A673 (cell line): ENCODE results near the gene SCIMP. TPM values are rescaled to one million over a fixed set of nuclear protein-coding genes. Genes with fewer than 3 reads are reported as not detected.
"Not testable (repeated sequence)": the region's sequence is repeated elsewhere in the genome, so short reads cannot be mapped to it uniquely, and the experiment has no call there.

ENCODE experiments used
- BruUV-seq: library from RNA; stranded (reverse); fragments of 400-500 nt; replicated peaks from 2 replicates; lab custom pipeline; 2021; lab: Mats Ljungman, UMichigan
- CTCF ChIA-PET: fragments of 300-600 bp; sonication (Branson Sonifier 250); formaldehyde crosslinking; loops from one replicate; lab custom pipeline; 2022; ENCODE audit warnings: antibody characterized with exemption; lab: Charles Lee
- POLR2A ChIA-PET: fragments of 300-600 bp; sonication (Branson Sonifier 250); formaldehyde crosslinking; loops from one replicate; lab custom pipeline; 2022; ENCODE audit warnings: antibody characterized with exemption; ENCODE audit not compliant: low non-redundant PET; lab: Charles Lee
- DNase-seq: peaks from one replicate; pipeline ENCODE4 v3.0.0-alpha.2; 2015; ENCODE audit warnings: low spot score
- H3K27ac ChIP-seq: fragments of 200-600 bp; sonication (generic); 2 replicates; pipeline ENCODE4 v1.5.1; 2016; ENCODE audit warnings: mixed run types, low read depth, mild to moderate bottlenecking, mixed read lengths, antibody characterized with exemption, low read length; ENCODE audit not compliant: poor library complexity, severe bottlenecking
- H3K27me3 ChIP-seq: fragments of 200-600 bp; sonication (generic); replicated peaks from 2 replicates; pipeline ENCODE4 v1.6.1; 2017; ENCODE audit warnings: mixed run types, low read depth, mild to moderate bottlenecking, mixed read lengths, antibody characterized with exemption, low read length; ENCODE audit not compliant: insufficient read depth, poor library complexity
- H3K36me3 ChIP-seq: fragments of 200-600 bp; sonication (generic); 2 replicates; pipeline ENCODE4 v1.6.1; 2016; ENCODE audit warnings: mixed run types, mild to moderate bottlenecking, mixed read lengths, antibody characterized with exemption, low read length; ENCODE audit not compliant: insufficient read depth, poor library complexity, severe bottlenecking
- H3K4me1 ChIP-seq: fragments of 200-600 bp; sonication (generic); 2 replicates; pipeline ENCODE4 v1.6.1; 2017; ENCODE audit warnings: mixed run types, mild to moderate bottlenecking, mixed read lengths, antibody characterized with exemption, low read length; ENCODE audit not compliant: insufficient read depth, poor library complexity, severe bottlenecking
- H3K4me3 ChIP-seq: fragments of 200-600 bp; sonication (generic); 2 replicates; pipeline ENCODE4 v1.5.1; 2016; ENCODE audit warnings: low read depth, mixed run types, mild to moderate bottlenecking, mixed read lengths, low read length; ENCODE audit not compliant: poor library complexity, severe bottlenecking
- H3K9me3 ChIP-seq: fragments of 200-600 bp; sonication (generic); 2 replicates; pipeline ENCODE4 v1.6.1; 2016; ENCODE audit warnings: mixed run types, low read depth, mild to moderate bottlenecking, mixed read lengths, antibody characterized with exemption, low read length; ENCODE audit not compliant: poor library complexity, severe bottlenecking
- CTCF ChIP-seq: fragments of 300-800, 200-600 bp; sonication (generic); conservative IDR thresholded peaks from 2 replicates; pipeline ENCODE4 v1.5.1; 2017; ENCODE audit warnings: low read depth, mild to moderate bottlenecking, antibody characterized with exemption, low read length, moderate library complexity, mixed read lengths
- EZH2 ChIP-seq: fragments of 200-600 bp; sonication (generic); IDR thresholded peaks from 2 replicates; pipeline ENCODE4 v1.6.1; 2017; ENCODE audit warnings: borderline replicate concordance, low read depth, mild to moderate bottlenecking, mixed read lengths, antibody characterized with exemption, low read length; ENCODE audit not compliant: poor library complexity, severe bottlenecking
- intact Hi-C: fragments of 100-400 bp; cut with micrococcal nuclease; formaldehyde crosslinking; loops from one replicate; pipeline ENCODE4 v1.10.0; 2022; ENCODE audit not compliant: unreplicated experiment
- total RNA-seq: library from RNA; stranded (reverse); gene quantifications from 2 replicates; pipeline ENCODE4 v1.2.3, GENCODE V29; 2021

SCIMP gene
- total RNA-seq, 1 experiment from 2014 or later, result not detected

GRCh38 chr17:5182597-5183409 is 51.9 kb downstream of the SCIMP start:
- H3K27ac ChIP-seq, result no peak overlapping the region
- no peak for DNase-seq
- TF ChIP-seq CTCF, result no peak
- TF ChIP-seq EZH2, result no peak
- peaks cover 31% of the 10 kb centered on the region for H3K36me3 ChIP-seq
- CTCF ChIA-PET, result no interaction called here
- BruUV-seq, result no TSS peak
- H3K4me3 ChIP-seq, result no peak overlapping the region
- POLR2A ChIA-PET, result no interaction called here
- peaks cover 98% of the 10 kb centered on the region for H3K9me3 ChIP-seq
- H3K4me1 ChIP-seq, result no peaks in the 10 kb centered on the region
- no peaks in the 10 kb centered on the region for H3K27me3 ChIP-seq
- intact Hi-C loops, result no loop called here

- Histone ChIP-seq H3K9me3 (peaks cover 96% of the 10 kb centered on the region), H3K27ac (no peak overlapping the region), H3K36me3 (peaks cover 20% of the 10 kb centered on the region), H3K4me1 (no peaks in the 10 kb centered on the region), H3K4me3 (no peak overlapping the region), H3K27me3 (no peaks in the 10 kb centered on the region)
- BruUV-seq, result no TSS peak
- POLR2A ChIA-PET, result no interaction called here
- DNase-seq, result no peak
- CTCF ChIA-PET, result interaction anchor here (0.6 kb wide), 1 partner anchor 15 kb away, joined by 5 read pairs; no protein-coding TSS in a partner anchor
- TF ChIP-seq CTCF (no peak), EZH2 (no peak)
- intact Hi-C loops, result no loop called here
These were observed 53.0 kb downstream of the SCIMP start for GRCh38 chr17:5181509-5182305.

GRCh38 chr17:5179003-5179402 is 55.7 kb downstream of the SCIMP start:
- CTCF ChIA-PET, result no interaction called here
- Histone ChIP-seq H3K4me3 (no peak overlapping the region), H3K4me1 (no peaks in the 10 kb centered on the region), H3K9me3 (peaks cover 78% of the 10 kb centered on the region), H3K27me3 (no peaks in the 10 kb centered on the region), H3K27ac (no peak overlapping the region), H3K36me3 (peaks cover 18% of the 10 kb centered on the region)
- intact Hi-C loops, result no loop called here
- no TSS peak for BruUV-seq
- TF ChIP-seq EZH2 (no peak), CTCF (no peak)
- DNase-seq, result no peak
- POLR2A ChIA-PET, result no interaction called here

- BruUV-seq, POLR2A ChIA-PET, DNase-seq, H3K4me3 ChIP-seq, intact Hi-C loops, H3K4me1 ChIP-seq, CTCF ChIA-PET, H3K36me3 ChIP-seq, H3K27ac ChIP-seq, H3K27me3 ChIP-seq: not testable (repeated sequence)
- H3K9me3 ChIP-seq, result peaks cover 40% of the 10 kb centered on the region
These were observed 59.6 kb downstream of the SCIMP start for GRCh38 chr17:5175027-5175426.
